HS-5 (cell line): ENCODE measurements around the gene PGBD1.
A peak's percentile ranks its signal among the peaks of the same experiment; 100 is the strongest.

Experiments used
- DNase-seq: peaks from one replicate; pipeline ENCODE4 v3.0.0-alpha.2; 2012; ENCODE audit warnings: low read depth

PGBD1 gene

DNA sequence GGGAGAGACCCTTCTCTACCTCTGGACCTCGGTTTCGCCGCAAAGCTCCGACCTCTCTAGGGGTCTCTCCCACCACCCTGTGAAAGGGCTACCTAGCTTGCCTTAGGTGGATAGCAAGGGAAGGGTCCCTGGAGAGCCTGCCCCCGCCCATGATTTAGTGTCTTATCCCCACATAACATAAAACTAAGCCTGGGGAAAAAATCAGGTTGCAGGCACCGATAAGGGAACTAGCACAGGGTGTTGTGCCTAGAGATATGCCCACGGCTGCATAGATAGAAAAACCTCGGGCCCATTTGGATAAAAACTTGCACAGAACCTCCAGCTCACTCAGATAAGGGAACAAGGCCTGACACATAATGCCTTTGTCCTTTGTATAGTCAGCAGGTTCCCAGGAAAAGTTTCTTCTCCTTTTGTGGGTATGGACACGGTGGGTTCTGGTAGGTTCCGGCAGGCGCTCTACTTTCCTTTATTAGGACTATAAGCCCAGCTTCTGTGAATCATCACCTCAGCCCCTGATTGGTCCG lies 53.7 kb downstream of the PGBD1 start:
- no peak for DNase-seq

DNA sequence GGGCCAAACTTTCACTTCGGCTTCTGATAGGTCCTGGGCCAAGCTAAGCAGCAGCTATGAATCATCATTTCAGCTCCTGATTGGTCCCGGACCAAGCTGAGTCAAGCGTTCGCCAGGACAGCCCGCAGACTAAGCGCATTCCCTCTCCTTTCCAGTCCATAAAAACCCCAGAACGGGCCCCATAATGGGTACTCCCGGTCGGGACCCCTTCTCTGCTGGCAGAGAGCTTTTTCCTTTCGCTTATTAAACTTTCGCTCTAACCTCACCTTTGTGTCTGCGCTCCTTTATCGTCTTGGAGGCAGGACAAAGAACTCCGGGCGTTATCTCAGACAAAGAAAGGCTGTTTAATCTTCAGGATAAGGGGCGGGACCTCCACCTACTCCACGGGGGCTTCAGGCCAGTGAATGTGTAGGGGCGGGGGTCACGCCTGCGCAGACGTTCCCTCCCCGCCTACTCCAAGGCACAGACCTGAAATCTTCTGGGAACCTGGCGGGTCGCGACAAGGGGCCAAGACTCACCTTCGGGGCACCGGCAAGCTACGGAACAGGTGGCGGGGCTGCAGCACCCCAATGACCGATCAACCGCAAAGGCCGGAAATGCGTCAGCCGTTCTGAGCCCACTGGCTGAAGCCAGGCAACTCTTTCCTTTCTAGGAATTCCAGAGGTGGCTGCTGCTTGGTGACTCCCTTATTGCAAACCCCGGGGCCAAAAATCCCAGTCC lies 54.4 kb downstream of the PGBD1 start, which contains the start of gene ZSCAN31:
Gene ZSCAN31 (minus strand): TSS at position 585 of the 720 bp plus-strand sequence. CDS start 6,465 bp downstream, outside the sequence.
- peak; percentile 87 for DNase-seq

DNA sequence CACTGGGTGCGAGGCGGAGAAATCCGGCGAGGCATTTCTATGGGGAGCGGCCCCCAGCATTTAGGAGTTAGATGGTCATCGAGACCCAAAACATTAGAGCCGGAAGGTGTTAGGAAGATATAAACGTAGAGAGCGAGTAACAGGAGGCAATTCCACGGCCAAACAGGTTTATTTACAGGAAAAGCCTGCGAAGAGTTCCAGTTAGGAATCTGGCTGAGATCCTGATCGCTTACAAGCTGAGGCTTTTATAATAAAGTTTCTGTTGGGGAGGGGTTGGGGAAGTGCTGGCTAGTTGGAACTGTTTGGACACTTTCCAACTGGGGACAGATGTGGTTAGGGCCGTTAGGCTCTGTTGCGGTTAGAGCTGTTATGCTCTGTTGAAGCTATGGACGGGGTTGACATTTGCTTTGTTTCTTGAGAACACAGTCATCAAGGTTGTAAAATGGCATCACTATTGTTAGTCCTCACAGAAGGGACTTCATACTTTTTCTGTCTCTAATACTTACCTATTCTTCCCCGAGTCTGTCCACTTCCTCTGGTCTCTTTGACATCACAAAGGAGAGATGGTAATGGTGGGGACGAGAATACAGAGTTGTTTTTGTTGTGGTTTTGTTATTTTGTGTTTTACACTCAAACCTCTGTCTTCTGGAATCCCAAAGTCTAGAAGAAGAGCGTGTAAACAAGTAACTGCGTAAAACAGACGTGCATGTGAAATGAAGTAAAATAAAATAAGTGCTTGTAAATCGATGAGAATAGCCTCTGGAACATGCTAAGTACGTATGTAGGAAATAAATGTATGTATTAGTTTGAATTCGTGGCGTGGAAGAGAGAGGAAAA lies 55.1 kb downstream of the PGBD1 start:
- no peak for DNase-seq

DNA sequence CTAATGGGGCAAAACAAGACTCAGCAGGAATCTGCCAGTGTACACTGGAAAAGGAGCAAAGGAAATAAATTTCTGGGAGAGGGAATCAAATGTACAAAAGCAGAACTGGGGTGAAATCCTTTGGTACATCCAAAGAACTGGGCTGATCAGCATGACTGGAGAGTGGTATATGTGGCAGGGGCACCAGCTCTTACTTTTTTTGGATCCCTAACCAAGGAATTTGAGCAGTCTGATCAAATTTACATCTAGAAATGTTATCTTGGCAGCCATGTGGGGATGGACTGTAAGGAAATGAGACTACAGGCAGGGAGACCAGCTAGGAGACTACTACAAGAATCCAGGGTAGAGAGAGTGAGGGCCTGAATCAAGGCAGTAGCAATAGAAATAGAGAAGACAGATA lies 55.7 kb downstream of the PGBD1 start:
- no peak for DNase-seq

DNA sequence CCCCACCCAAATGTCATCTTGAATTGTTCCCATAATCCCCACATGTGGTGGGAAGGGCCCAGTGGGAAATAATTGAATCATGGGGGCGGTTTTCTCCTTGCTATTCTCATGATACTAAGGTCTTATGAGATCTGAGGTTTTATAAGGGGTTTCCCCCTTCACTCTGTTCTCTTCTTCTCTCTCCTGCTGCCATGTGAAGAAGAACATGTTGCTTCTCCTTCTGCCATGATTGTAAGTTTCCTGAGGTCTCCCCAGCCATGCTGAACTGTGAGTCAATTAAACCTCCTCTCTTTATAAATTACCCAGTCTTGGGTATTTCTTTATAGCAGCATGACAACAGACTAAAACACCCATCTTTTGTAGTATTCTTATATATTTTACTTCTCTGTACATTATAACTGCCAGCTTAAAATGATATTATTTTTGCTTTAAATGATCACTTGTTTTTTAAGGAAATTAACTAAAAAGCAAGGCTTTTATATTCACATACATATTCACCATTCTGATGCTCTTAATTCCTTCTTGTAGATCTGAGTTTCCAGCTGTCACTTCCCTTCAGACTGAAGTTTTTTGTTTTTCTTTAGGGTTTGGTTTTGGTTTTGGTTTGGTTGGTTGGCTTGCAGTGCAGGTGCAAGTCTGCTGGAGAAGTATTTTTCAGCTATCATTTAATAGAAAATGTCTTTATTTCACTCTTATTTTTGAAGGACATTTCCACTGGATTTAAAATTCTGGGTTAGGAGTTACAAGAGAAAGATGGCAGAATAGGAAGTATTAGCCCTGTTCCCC lies 59.1 kb downstream of the PGBD1 start:
- no peak for DNase-seq

DNA sequence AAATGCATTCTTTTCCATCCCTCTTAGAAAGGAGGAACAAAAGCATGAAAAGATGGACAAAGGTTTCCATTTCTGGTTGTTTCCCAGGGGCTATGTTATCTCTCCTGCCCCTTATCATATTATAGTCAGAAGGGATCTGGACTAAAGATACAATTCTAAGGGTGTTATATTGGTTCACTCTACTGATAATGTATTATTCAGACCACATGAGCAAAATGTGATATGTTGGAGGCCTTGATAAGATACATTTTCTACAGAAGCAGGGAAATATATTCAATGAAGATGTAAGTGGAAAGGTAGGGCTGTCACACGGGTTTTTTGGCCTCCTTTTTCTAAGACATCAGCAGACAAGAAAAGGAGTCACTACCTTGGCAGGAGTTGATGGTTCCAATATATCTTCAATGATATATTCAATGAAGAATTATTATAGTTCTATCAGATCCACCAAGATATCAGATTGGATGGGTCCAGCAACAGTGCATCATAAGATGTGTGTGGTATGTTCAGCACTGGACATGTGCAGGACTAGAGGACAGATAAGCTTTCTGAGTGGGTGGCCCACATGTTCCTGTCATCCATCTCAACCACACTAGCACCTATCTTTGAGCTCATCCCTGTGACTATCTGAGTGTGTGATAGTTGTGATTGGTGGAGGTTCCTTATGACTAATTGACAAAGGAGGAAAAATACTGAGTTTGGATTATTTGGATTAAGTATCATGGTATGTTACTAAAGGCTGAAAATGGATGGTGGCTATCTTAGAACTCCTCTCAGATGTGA lies 62.7 kb downstream of the PGBD1 start:
- DNase-seq: no peak

DNA sequence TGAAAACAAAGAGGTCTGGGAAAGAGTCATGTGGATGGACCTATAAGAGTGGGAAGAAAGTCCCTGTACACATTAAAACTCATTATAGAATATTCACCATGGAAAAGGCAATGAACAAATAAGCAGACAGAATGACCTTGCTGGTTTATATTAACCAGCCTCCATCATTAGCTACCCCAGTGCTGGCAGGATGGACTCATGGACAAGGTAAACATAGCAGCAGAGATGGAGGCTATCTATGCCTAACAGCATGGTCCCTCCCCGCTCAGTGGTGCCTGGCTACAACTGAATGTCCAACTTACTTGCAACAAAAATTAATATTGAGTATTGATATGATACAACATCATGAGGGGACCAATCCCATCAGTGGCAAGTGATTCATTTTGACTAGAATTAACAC lies 63.8 kb downstream of the PGBD1 start:
- DNase-seq: no peak

DNA sequence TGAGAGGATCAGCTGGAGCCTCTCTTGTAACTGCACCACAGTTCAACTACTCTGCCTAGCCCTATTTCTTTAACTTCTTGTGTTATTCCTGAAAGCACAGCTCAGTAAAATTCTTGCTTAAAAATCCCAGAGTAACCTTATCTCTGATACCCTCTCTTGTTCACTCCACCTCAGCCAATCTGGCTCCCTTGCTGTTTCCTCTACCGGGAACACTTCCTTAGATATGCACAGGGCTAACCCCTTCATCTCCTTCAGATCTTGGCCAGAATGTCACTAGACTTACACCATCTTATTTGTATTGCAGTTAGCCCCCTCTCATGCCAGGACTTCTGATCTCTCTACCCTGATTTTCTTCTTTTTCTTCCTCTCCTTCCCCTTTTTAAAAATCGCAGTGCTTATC lies 65.7 kb downstream of the PGBD1 start:
- DNase-seq: no peak

DNA sequence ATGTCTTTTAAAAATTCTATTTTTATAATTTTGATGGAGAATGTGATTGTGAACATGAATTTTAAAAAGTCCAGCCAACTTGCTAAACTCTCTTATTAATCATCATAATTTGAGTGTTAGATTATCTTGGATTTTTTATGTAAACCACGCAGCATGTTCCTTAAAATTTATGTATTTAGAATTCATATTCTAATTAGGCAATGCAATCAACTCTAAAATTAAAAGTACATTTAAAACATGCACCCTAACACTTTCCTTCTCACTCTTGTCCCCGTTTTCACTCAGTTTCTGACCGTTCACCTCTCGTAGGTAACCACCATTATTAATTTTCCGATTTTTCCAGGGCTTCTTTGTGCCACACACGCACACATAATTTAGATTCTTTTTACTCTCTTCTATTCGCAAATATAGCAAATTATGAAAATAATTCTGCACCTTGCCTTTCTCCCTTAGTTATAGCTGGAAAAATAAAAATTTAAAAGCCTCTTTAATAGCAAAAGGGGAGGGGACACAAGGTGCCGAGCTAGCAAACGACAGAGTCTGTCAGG lies 68.0 kb downstream of the PGBD1 start:
- DNase-seq: no peak

DNA sequence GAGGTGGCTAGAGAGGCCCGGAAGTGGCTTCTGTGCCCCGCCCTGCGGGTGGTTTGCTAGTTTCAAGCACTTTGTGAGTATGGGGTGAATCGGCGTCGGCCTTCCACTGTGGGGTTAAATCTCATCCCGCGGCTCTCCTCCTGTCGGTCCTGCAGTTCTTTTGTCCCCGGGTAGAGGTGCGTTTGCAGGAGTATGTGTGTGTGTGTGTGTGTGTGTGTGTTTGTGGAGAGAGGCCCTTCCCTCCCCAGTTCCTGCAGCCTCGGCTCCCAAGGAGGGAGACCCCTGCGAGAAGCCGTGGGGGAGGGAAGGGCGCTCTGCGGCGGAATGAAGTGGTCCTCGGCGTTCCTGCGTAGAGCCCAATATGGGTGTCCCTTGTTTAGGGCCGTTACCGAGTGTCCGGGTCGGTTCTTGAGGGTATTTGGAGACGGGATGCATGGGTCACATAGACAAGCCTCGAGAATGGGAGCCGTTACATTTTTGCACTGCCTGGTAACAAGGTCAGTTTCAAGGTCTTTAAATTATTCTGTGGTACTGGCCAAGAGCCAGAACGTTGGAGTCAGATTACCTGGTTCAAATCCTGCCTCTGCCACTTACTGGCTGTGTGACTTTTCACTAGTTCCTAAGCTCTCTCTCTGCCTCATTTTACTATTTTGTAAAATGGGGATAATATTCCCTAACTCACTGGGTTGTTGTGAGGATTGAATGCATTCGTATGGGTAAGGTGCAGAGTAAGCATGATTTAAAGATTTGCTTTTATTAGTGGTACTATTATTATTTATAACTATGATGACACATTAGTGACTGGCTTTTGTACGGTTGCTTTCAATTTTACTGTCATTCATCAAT lies 68.7 kb downstream of the PGBD1 start, which contains the start of gene ZKSCAN3:
Gene ZKSCAN3 (plus strand): TSS at position 56 of the 846 bp plus-strand sequence. CDS start 9,640 bp downstream, outside the sequence.
- no peak for DNase-seq

DNA sequence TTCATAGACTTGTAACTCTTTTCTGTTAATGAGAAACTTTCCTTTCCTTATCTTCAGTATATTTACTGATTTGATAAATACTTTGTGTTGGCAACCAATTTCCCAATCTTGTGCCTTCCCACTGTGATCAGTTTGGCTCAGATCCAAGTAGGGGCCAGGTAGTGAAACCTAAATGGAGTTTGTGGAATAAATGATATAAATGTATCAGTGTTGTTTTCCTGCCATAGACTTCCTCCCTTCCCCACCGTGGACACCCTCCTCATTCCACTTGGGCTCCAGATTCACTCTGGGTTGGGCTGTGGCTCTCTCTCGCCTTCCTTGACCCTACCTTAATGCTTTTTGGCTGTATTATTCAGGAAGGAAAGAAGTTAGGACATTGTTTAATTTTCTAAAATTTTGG lies 69.7 kb downstream of the PGBD1 start:
- no peak for DNase-seq

DNA sequence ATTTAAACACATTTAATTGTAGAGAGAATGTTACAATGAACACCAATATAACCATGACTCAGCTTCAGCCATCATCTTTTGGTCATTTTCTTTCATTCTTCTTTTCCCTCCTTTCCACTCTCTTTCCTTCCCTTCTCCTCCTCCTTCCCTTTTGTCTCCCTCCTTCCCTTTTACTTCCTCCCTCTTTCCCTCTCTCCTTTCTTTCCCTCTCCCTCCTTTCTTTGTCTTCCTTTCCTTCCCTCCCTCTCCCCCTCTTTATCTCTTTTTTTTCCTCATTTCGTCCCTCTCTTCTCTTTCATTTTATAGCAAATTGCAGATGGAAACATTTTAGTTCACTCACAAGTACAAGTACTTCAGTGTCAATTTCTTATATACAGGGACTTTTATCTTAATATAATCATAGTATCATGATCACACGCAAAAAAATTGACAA lies 70.1 kb downstream of the PGBD1 start:
- DNase-seq: no peak
